GM19043 (cell line): Measurements from ENCODE around the gene RPL27A.

Experiments
- ATAC-seq: cut with Tn5 transposase; IDR thresholded peaks from one replicate; pipeline ENCODE4 v1.9.1; 2021; ENCODE audit warnings: low read depth; ENCODE audit not compliant: unreplicated experiment

RPL27A gene

DNA sequence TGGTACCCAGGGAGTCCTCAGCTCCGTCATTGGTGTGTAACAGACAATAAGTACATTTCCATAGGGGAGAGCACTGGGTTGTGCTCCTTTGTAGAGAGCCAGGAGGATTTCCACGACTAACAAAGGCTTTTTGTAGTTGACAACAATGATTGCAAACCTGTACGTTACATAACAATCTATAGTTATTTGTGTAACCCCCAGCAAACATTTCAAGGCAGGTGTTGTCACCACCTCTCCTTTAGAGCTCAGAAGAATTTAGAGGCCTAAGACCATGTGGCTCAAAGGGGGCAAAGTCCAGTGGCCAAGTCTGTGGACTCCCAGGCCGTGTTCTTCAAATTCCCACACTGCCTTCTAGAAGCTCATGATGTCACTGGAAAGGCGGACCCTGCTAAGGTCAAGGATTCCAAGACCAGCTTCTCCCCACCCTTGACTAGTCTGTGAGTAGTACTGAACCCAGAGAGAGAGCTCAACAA lies 15.8 kb downstream of the RPL27A start:
- ATAC-seq = no peak

DNA sequence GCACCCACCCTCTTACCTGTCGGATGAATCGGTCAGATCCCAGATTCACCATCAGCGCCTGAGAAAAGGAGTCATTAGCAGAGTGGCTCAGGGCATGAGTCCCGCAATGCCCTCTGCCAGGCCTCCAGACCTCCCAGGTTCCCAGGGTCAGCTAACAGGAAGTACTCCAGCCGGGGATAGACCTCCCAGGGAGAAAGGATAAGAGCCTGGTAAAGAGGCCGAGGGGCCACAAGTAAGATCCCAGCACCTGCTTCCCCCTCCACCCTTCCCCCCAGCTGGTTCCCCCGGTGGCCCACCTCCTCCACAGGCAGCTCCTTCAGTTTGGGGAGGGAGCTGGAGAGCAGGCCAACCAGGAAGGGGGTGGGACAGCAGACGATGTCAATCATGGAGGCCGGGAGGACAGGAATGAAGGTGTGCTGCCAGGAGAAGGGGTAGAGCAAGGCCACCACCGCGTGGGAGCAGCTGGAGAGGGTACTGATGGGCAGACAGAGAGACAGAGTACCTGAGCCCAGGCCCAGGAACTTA lies 16.4 kb downstream of the RPL27A start:
- ATAC-seq = no peak

- ATAC-seq = no peak
Observed at GRCh38 chr11:8699903-8700302, 17.3 kb downstream of the RPL27A start.

DNA sequence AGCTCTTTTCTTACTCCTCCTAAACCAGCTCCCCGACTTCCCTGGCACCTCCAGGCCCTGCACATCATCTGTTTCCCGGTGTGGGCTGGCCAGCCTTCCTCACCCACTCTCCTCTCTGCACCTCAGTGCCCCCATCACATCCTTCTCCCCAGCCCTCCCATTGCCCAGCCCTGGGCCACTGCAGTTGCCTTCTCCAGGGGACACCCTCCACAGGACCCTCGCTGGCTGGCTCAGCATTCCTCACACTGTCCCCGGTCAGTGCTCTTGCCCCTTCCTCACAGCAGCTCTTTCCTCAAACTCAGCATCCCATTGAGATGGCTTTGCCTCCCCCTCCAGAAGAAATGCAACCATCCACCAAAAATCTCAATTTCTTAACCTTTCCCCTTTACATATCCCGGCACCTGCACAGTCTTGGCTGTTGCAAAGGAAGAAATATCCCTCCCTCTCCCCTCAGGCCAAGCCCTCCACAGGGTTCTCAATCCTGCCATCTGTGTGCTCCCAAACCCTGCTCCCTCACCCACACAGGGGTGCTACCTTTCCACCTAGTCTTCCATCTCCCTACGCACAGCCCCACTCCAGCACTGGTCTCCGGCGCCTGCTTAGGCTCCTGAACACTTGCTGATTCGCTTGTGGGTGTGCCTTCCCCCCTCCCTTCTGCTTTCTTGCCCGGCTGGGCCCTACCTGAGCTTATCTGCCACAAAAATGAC lies 19.5 kb downstream of the RPL27A start:
- no peak for ATAC-seq

DNA sequence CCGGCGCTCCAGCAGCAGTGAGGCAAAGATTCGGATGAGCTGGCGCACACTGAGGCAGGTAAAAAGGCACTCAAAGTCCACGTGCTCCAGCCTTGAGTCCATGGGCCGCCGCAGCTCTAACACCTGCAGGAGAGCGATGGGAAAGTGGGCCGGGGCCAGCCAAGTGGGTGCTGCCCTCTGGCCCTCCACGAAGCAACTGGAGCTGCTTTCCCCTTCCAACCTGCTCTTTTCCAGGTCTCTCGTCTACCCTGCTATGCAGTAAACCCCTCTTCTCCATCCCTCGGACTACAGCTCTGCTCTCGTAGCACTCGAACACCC lies 20.0 kb downstream of the RPL27A start:
- no peak for ATAC-seq

DNA sequence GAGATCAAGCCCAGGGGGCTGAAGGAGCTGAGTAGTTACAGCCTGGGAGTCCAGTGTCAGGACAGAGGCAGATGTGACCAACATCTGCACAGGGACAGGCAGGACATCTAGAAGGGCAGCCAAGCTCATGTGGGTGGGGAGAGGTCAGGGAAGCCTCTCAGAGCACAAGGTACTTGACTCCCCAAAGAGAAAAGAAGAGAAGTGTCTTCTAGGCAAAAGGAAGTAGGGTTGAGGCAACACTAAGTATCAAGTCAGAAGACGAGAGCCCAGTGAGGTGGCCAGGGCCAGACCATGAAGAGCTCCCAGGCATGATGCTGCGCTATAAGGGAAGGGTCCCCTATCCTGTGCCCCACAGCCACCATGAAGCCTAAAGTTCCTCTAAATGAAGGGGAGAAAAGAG lies 21.5 kb downstream of the RPL27A start:
- no peak for ATAC-seq

- no peak for ATAC-seq
Observed at GRCh38 chr11:8705146-8705545, 22.6 kb downstream of the RPL27A start.

- ATAC-seq = no peak
Observed at GRCh38 chr11:8706673-8707432, 24.3 kb downstream of the RPL27A start.

GRCh38 chr11:8707541-8708191 lies 25.1 kb downstream of the RPL27A start:
- no peak for ATAC-seq

DNA sequence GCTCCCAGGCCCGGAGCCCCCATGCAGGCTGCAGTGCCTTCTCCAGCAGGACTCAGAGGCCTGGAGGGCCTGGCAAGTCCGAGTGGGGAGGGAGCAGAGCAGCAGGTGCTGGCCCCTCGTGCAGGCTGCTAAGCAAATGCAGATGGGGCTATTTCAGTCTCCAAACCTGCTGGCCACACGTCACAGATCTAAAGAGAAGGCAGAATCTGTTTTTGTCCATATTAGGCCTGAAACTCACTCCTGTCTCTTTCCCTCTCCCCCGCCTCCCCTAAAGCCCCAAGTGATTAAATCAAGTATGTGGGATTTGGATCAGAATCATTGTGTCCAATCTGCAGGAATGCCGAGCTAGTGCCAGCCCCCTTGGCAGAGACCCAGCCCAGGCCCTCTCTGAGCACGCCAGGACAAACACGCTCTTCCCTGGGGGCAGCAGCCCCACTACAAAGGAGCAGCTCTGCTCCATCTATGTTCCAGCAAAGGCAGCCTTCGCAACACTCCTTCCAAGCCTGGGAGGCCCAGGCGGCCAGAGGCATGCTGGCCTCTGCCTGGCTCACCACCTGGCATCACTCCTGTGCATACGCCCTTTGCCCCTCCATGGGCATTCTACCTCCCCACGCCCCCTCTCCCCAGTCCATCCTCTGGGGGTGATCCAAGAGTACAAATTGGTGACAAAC lies 26.5 kb downstream of the RPL27A start:
- no peak for ATAC-seq

GRCh38 chr11:8709777-8710176 lies 27.2 kb downstream of the RPL27A start:
- no peak for ATAC-seq

DNA sequence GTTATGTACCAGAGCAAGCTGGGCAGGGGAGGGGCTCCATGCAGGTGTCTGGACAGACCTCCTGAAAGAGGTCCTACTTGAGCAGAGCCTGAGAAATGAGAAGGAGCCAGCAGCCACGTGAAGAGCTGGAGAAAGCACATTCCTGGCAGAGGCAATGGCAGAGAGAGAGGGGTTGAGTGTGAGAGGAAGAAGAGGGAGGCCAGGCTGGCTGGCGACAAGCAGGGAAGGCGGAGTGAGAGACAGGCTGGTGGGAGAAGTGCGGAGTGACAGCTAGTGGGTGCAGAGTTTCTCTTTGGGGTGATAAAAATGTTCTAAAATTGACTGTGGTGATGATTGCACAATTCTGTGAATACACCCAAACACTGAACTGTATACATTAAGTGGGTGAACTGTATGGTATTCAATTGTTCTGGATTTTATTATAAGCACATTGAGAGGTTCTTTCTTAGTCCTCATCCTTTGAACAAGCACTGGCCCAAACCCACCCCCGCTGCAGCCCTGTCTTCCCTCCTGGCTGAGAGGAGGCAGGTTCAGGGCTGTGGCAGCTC lies 29.4 kb downstream of the RPL27A start:
- ATAC-seq = no peak

DNA sequence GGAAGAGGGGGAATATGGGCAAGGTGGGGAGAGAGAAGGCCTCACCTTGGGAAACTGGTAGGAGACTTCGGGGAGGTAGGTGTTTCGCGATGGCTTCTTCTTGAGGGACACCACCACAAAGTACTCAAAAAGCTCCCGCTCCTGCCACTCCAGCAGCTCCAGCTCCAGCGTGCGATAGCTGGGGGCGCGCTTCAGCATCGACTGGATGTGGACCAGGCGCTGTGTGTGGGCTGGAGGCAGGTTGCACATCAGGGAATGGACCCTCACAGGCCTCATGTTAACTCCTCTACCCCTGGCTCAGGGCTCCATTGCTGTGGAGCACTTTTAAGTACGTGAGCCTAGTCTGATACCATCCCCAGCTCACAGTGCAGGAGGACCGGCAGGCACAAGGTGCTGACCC lies 29.9 kb downstream of the RPL27A start:
- ATAC-seq = no peak

- no peak for ATAC-seq
Observed at GRCh38 chr11:8713760-8714454, 31.3 kb downstream of the RPL27A start.

GRCh38 chr11:8714622-8715225 lies 32.1 kb downstream of the RPL27A start:
- ATAC-seq = no peak

GRCh38 chr11:8715501-8715900 lies 32.9 kb downstream of the RPL27A start:
- ATAC-seq = no peak

DNA sequence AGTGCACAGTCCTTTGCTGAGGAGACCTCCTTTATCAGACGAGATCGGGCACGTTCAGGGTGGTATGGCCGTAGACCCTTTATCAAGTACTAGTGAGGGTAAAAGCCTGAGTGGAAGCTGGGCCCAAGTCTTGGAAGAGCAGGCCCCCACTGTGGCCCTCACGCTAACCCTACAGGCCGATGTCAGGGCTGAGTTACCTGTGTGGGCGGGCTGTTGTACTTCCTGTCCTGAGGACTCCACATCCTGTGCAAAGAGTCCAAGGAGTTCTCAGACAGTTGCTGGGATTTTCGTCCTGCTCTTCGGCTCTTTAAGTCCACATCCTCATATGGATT lies 34.9 kb downstream of the RPL27A start:
- ATAC-seq = no peak

DNA sequence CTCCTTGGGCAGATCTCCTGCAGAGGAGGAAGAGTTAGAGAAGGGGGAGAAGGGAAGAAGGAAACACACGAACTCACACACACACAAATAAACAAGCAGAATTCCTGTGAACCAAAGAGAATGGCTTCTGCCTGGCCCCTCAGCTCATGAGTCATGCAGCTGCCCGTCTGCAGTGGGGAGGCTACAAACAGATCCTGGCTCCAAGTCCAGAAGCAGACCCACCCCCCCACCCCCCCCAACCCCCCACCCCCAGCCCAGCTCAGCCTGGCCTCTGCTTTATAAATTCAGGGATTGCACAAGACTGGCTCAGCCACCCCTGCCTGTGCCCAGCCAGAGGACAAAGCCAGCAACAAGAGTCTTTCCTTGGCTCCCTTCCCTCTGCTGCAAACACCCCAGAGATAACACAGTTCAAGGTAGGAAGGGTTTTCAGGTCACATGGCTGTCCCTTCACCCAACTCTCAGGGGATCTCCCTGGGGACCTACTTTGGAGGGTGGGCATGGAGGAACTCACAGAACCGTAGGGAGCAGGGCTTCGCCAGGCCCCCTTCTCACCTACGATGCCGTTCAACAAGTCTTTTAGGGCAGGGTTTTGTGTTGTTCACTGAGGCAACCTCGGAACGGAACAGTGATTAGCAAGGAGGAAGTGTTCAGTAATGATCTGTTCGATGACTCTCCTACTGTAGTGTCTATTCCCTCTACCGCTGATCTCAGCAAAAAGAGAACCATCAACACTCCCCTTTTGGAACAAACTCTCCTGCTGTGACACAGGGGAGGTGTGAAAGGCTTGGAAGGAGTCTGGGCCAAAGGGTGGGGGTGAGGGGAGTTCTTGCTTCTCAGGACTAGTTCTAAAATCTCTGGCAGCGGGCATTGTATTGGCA lies 35.5 kb downstream of the RPL27A start:
- no peak for ATAC-seq

DNA sequence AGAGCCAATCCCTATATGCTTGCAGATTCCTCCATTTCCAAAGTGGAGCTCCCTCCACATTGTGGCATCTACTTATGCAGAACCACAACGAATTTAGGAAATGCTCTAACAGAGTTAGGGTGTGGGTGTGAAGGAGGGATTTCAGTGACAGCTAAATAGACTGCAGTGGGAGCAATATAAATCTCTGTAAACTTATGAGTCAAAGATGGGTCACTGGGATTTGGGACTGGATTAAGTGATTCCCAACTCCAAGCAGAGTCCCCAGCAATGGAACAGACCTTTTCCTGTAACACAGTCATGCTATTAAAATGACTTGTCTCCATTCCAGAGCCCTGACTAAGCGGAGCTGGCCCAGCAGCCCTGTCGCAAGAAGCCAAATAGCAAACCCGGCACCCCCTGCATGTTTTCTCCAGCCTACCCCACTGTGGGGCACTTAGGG lies 36.6 kb downstream of the RPL27A start:
- ATAC-seq = no peak
